ENCODE results near the gene FGD5. TPM values are rescaled to one million over a fixed set of nuclear protein-coding genes. Genes with fewer than 3 reads are reported as not detected.

The FGD5 gene
- total and polyA plus RNA-seq, 3 donors from 2014 or later, result 14.4 to 17.8 (median 15.6) TPM

DNA sequence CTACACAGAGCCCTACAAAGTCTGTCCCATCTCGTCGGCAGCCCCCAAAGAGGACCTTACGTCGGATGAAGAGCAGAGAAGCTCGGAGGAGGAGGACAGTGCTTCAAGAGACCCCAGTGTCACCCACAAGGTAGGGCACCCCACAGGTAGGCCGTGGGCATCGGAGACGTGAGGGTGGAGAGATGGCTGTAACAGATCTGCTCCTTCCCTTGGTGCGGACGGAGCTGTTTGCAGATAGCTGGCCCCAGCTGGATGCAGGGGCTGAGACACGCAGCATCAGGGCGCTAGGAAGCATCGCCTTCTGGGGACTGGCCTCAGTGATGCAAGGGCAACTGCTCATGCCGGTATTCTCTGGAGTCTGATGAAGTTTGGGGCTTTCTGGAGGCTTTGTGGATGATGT is 45.4 kb downstream of the FGD5 start:
- Histone ChIP-seq H3K4me1 (no peaks in the 10 kb centered on the region), H3K36me3 (ENCODE audit: low read depth, missing control alignments) (no peaks in the 10 kb centered on the region), H3K27ac (no peak overlapping the region), H3K9me3 (no peaks in the 10 kb centered on the region), H3K27me3 (no peaks in the 10 kb centered on the region), H3K4me3 (no peak overlapping the region)
- TF ChIP-seq CTCF (IDR thresholded peaks at IDR 0.05) (no peak), POLR2A (IDR thresholded peaks at IDR 0.05) (no peak)
- intact Hi-C loops (cut with DNase I; ENCODE audit: low total_unique reads), result no loop called here
- WGBS, 2 donors, result 88 to 94% methylated on average over 13 to 14 of the region's 14 CpGs
- DNase-seq, result no peak

- H3K4me1 ChIP-seq, result no peaks in the 10 kb centered on the region
- no peak overlapping the region for H3K4me3 ChIP-seq
- 87 to 91% methylated on average over 5 of the region's 5 CpGs for WGBS, 2 donors
- intact Hi-C loops (cut with DNase I; ENCODE audit: low total_unique reads), result no loop called here
- no peaks in the 10 kb centered on the region for H3K36me3 ChIP-seq (ENCODE audit: low read depth, missing control alignments)
- DNase-seq, result no peak
- H3K9me3 ChIP-seq, result no peaks in the 10 kb centered on the region
- H3K27me3 ChIP-seq, result no peaks in the 10 kb centered on the region
- TF ChIP-seq CTCF (IDR thresholded peaks at IDR 0.05) (no peak), POLR2A (IDR thresholded peaks at IDR 0.05) (no peak)
- no peak overlapping the region for H3K27ac ChIP-seq
Observed at GRCh38 chr3:14866627-14867026, 47.9 kb downstream of the FGD5 start.

DNA sequence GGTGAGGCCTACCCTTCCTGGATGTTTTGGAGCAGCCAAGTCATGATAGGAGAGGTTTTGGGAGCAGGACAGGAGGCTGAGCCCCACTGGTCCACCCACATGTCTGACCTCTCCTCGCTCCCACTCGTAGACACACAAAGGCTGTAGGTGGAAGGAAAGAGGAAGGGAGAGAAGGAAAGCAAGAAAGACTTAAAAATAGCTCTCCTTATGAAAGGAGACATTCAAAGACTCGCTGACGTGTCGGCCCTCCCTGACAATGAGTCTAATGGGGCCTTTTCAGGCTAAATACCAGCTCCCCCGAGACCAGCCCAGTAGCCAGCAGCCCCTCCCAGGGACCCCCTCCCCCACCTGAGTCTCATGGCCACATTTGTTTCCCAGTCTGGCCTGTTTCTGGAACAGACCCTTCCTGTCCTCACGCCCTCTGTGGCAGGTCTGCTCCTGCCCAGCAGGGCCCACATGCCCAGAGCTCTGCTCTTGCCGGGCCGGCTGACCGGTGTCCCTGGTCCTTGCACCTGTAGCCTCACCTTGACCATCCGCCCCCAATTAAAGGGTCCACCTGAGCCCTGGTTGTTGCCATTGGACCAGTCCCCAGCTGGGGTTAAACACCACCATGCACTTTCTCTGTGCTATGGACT is 49.3 kb downstream of the FGD5 start:
- no peaks in the 10 kb centered on the region for H3K36me3 ChIP-seq (ENCODE audit: low read depth, missing control alignments)
- intact Hi-C loops (cut with DNase I; ENCODE audit: low total_unique reads), result no loop called here
- TF ChIP-seq POLR2A (IDR thresholded peaks at IDR 0.05) (no peak), CTCF (IDR thresholded peaks at IDR 0.05) (no peak)
- H3K4me1 ChIP-seq, result no peaks in the 10 kb centered on the region
- no peak for DNase-seq
- no peaks in the 10 kb centered on the region for H3K27me3 ChIP-seq
- WGBS, 2 donors, result 73 to 85% methylated on average over 11 of the region's 11 CpGs
- H3K9me3 ChIP-seq, result no peaks in the 10 kb centered on the region
- H3K27ac ChIP-seq, result no peak overlapping the region
- H3K4me3 ChIP-seq, result no peak overlapping the region

DNA sequence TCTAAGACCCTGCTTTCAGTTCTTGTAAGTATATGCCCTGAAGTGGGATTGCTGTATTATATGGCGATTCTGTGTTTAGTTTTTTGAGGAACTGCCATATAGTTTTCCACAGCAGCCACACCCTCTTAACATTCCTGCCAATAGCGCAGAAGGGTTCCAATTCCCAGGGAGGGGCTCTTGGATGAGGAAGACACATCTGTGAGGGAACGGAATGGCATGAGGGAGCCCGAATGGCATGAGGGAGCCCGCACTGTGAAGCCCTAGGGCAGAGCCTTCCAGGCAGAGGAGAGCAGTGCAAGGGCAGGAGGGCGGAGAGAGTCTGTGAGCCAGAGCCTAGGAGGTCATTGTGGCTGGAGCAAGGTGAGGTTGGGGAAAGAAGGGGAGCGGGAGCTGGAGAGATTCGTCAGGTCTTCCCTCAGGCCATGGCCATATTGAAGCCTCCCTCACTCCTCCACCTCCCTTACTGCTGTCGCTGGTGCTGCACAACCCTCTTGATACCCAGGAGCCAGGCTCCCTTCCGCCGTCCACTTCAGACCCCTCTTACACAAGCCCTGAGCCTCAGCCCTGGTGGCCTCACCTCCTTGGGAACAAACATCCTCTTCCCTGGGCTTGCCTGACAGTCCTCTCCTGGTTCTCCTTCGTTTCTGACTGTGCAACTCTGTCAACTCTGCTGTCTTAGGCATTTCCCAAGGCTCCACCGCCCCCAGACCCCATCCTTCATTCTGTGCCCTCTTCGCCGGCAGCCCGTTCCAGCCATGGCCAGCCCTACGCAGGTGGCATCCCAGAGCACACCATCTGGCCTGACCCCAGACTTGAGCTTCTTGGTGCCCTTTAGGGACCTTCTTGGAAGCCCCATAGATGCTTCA is 51.4 kb downstream of the FGD5 start:
- WGBS, 2 donors, result 81 to 87% methylated on average over 16 to 17 of the region's 17 CpGs

More for the DNA sequence above, 51.4 kb downstream of the FGD5 start:
- TF ChIP-seq POLR2A (IDR thresholded peaks at IDR 0.05) (no peak), CTCF (IDR thresholded peaks at IDR 0.05) (no peak)
- no peaks in the 10 kb centered on the region for H3K4me1 ChIP-seq
- intact Hi-C loops (cut with DNase I; ENCODE audit: low total_unique reads), result no loop called here
- no peak overlapping the region for H3K27ac ChIP-seq
- no peaks in the 10 kb centered on the region for H3K36me3 ChIP-seq (ENCODE audit: low read depth, missing control alignments)
- H3K4me3 ChIP-seq, result no peak overlapping the region
- no peaks in the 10 kb centered on the region for H3K9me3 ChIP-seq
- DNase-seq, result no peak
- H3K27me3 ChIP-seq, result no peaks in the 10 kb centered on the region
